Stimulated activated CD4-positive, alpha-beta T cell treated with anti-CD3 and anti-CD28 coated beads, Interleukin-4, amount 100 ng/mL, for 48 hours (primary cell): ENCODE results near the gene ARHGDIA.

ENCODE experiments used
- DNase-seq, 2 donors: peaks; one replicate each; pipeline ENCODE4 v3.0.0-alpha.2; 2020; ENCODE audit warnings: low read depth in 2 of 2

ARHGDIA gene

GRCh38 chr17:81906476-81907218, 35.5 kb upstream of the ARHGDIA start:
- DNase-seq = no peak

DNA sequence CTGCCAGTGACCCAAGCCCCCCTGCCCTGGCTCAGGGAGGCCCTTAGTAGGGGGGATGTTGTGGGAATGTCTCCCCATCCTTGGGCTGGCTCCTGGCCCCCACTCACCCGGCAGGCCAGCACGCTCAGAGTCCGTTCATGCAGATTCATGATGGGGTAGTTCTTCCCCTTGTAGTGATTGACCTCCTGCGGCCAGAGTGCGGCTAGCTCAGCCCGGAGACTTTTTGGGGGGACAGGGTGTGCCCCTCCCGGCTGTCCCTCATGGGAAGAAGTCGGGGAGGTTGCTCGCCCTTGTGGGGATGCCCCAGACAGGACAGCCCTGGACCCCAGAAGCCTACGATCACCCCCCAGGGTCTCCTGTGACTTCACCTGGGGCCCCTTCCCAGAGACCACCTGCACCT, 34.9 kb upstream of the ARHGDIA start:
- no peak for DNase-seq

DNA sequence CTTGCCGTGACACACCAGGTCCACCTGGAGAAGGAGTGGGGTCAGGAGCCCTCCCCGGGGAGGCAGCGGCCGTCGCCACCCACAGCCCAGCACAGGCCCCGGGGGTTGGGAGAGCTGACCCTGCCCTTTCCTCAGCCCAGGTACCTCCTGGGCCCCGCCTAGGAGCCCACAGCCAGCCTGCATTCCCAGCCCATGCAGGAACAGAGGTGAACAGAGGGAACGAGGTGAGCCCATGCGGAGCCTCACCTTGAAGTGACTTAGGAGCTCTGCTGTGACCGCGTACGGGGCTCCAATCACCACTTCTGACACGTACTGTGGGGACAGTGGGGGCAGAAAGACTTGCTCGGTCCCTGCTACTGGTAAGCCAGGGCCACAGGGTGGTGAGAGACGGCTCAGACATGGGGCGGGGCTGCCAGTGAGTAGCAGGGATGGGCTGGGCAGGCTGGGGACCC, 34.3 kb upstream of the ARHGDIA start:
- no peak for DNase-seq

- DNase-seq = no peak
Observed at GRCh38 chr17:81904600-81905423, 33.7 kb upstream of the ARHGDIA start.

DNA sequence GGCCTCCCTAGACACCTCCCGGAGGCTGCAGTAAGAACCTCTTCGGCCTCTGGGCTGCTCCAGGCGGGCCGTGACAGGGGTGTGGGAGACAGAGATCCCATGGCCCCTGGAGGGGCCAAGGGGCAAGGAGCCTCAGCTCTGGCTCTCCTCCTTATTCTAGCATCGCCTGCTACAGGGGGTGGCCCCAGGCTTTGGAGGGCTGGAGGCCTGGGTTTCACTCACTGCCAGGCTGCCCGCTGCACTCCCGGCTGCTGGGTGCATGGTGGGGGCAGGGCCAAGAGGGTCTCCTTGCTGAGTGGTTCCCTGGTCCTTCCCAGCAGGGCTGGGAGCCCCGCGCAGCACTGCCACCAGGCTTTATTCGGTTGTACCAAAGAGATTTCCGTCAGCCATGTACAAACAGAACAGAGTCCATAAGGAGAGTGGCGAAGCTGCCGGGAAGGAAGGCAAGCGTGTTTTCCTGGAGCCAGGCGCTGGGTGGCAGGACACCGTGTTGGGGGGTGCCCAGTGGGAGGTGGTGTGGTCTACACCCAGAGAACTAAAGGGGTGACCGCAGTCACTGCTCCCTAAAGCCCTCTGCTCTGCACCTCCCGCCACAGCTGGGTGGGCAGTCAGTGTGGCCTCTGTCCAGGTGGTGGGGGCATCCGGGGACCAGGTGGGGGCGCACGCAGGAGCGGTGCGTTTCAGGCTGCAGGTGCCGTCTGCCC, 32.9 kb upstream of the ARHGDIA start:
- no peak for DNase-seq

GRCh38 chr17:81903415-81903831, 32.3 kb upstream of the ARHGDIA start:
- no peak for DNase-seq

DNA sequence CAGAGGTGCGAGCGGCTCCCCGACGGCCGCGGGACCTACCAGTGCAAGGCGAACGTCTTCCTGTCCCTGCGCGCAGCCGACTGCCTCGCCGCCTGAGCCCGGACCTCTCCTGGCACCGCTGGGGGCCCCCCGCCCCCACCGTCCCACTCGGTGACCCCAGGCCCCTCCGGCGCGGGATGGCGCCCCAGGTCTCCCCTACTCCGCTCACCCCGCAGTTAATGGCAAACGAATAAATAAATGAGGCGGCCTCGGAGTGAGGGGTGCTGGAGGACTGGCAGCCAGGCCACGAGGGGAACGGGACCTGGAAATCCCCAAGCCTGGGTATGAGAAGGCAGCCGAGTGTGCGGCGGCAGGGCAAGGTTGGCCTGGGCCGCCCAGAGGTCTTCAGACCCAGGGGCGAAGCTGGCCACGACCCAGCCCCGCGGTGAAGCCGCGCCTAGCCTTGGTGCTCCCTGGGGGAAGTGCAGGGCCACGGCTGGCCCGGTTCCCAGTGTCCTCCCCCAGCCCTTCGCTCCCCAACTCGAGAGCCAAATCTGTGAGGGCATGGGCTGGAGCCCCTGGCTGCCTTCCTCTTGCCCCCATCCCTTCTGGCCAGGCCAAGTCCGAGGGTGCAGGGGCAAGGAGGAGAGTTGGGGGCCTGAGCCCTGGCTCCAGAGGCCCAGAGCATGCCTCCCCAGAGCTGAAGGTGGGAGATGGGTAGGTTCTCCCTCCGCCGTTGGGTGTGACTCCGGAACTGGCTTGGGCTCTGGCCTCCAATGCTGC, 31.7 kb upstream of the ARHGDIA start:
- DNase-seq = no peak

DNA sequence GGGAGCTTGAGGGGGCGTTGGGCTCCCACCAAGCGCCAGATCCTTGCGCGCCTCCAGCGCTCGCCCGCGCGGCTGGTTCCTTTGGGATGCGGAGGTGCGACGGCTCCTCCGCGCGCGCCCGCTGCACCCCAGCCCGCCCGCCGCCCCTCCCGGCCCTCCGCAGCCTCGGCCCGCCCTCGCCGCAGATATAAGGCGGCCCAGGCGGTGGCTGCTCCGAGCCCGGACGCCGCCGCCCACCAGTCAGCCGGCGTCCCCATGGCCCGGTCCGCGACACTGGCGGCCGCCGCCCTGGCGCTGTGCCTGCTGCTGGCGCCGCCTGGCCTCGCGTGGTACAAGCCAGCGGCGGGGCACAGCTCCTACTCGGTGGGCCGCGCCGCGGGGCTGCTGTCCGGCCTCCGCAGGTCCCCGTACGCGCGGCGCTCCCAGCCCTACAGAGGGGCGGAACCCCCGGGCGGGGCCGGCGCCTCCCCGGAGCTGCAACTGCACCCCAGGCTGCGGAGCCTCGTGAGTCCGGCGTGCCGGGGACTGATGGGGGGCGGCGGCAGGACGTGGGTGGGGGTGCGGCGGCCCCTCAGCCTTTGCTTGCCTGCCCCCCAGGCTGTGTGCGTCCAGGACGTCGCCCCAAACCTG, 31.0 kb upstream of the ARHGDIA start, which contains the start of gene NPB:
NPB (plus strand) TSS at position 216 of the 630 bp plus-strand sequence; CDS start at position 256, 40 bp downstream.
- no peak for DNase-seq

DNA sequence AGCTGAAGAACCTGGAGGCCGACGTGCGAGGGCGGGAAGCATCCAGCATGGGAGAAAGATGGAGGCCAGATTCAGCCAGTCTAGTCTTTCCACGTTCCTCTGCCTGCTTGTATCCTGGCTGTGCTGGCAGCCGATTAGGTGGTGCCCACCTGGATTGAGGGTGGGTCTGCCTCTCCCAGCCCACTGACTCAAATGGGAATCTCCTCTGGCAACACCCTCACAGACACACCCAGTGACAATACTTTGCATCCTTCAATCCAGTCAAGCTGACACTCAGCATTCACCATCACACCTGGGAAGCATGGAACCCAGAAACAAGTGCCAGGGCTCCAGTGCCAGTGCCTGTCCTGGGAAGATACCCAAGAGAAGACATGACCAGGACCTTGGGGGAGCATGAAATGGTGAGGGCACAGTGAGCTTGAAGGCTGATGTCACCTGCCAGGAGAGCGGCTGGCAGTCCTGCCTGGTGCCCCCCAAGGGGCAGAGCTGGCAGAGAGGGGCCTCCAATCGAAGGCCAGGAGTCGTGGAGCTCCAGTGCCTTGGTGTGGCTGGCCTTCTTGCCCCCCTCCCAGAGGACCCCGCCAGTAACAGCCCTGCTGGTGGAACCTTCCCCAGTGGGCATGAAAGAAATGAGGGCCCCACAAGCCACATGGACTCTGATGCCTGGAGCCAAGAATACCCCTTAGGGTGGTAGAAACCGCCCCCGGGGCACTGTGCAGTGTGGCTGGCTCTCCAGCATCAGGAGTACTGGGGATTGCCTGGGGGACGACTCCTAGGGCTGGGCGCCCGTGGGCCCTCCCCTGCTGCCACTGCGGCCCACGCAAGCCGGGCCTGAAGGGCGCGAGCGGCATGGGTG, 30.3 kb upstream of the ARHGDIA start:
- no peak for DNase-seq

GRCh38 chr17:81900181-81900820, 29.2 kb upstream of the ARHGDIA start:
- no peak for DNase-seq

GRCh38 chr17:81899514-81900166, 28.5 kb upstream of the ARHGDIA start:
- DNase-seq = no peak

GRCh38 chr17:81898885-81899284, 27.7 kb upstream of the ARHGDIA start:
- no peak for DNase-seq

GRCh38 chr17:81898029-81898866, 27.1 kb upstream of the ARHGDIA start:
- DNase-seq = no peak

DNA sequence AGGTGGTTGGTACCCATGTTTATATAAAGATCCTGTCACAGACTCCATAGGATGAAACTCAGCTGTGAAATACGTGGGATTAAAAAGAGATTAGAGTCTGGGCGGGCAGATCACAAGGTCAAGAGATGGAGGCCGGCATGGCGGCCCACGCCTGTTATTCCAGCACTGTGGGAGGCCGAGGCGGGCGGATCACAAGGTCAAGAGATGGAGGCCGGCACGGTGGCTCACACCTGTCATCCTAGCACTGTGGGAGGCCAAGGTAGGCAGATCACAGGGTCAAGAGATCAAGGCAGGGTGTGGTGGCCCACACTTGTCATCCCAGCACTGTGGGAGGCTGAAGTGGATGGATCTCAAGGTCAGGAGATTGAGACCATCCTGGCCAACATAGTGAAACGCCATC, 24.3 kb upstream of the ARHGDIA start:
- DNase-seq = no peak

DNA sequence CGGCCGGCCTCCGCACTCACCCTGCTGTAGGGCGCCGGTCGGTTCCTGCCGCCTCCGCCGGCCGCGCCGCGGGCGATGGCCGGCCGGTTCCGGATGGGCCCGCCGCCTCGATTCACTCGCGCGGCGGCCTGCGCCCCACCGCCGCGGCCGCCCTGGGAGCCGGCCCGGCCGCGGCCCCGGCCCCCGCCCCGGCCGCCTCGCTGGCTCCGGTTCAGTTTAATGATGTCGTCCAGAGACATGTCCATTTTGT, 20.1 kb upstream of the ARHGDIA start:
- DNase-seq = no peak

DNA sequence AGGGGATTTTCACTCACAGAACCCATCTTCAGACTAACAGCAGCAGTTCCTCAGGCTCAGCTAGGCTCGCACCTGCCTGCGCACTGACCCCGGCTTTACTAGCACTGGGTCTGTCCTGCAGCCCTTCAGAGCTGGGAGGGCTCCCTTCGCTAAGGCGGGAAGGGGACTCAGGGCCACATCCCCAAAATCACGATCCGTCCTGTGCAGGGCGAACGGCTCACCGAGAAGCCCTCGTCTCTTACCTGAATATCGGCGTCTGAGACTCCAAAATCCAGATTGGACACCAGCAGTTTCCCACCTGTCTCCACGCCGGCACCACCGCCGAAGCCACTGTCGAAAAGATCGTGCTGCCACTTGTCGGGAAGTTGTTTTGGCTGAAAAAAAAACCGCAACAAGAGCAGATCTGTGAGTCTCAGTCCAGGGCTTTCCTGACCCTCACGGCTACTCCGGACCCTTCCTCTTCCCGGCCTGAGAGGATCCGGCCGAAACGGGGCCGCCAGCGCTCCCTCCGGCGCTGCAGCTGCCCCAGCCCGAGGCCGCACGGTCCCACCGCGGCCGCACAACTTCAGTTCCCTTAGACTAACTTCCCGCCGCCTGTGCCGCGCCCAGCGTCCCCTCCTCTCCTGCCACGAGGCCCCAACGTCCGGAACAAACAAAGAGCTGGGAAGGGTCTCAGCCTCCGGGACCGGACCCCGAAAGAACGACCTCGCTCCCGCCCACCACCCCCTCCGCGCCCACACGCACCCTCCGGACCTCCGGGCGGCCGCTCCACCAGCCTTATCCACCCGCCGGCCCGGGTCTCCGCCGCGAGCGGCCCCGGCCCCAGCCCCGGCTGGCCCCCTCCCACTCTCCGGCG, 19.5 kb upstream of the ARHGDIA start:
- no peak for DNase-seq

DNA sequence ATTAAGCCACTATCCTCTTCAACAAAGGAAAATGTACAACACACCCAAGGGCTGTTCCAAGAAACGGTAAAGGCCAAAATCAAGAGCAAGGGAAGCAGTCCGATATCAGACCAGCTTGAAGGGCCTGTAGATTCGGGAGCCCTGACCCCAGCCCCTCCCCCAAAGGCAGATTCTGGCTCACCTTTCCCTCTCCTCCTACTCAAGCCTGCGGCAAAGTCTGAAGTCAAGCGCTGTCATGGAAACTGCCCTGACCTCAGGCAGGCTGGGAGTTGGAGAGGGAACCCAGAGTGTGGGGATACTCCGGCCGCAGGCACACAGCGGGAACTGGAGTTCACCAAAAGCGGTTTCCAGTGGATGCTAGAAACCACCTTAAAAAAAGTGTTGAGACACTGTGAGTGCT, 18.5 kb upstream of the ARHGDIA start:
- DNase-seq = no peak
